Endothelial cell (in vitro differentiated cells): ENCODE results near the gene CCDC85C. TPM values are rescaled to one million over a fixed set of nuclear protein-coding genes. Genes with fewer than 3 reads are reported as not detected.

Experiments
- DNase-seq: peaks from one replicate; pipeline ENCODE4 v3.0.0; 2021; ENCODE audit warnings: low spot score
- H3K27ac Mint-ChIP-seq: one replicate; pipeline ENCODE4 v1.8.0; 2021; ENCODE audit warnings: mixed read lengths, inconsistent platforms; ENCODE audit not compliant: unreplicated experiment
- H3K27me3 Mint-ChIP-seq: one replicate; pipeline ENCODE4 v1.8.0; 2021; ENCODE audit warnings: mild to moderate bottlenecking, moderate library complexity, mixed read lengths, inconsistent platforms; ENCODE audit not compliant: unreplicated experiment
- H3K36me3 Mint-ChIP-seq: one replicate; pipeline ENCODE4 v1.8.0; 2021; ENCODE audit warnings: mild to moderate bottlenecking, low read depth, mixed read lengths, inconsistent platforms; ENCODE audit not compliant: unreplicated experiment
- H3K4me1 Mint-ChIP-seq: one replicate; pipeline ENCODE4 v1.8.0; 2021; ENCODE audit warnings: mild to moderate bottlenecking, mixed read lengths, inconsistent platforms; ENCODE audit not compliant: unreplicated experiment
- H3K4me3 Mint-ChIP-seq: one replicate; pipeline ENCODE4 v1.8.0; 2021; ENCODE audit warnings: mild to moderate bottlenecking, mixed read lengths, inconsistent platforms; ENCODE audit not compliant: unreplicated experiment
- H3K9me3 Mint-ChIP-seq: one replicate; pipeline ENCODE4 v1.8.0; 2021; ENCODE audit warnings: mixed read lengths, inconsistent platforms; ENCODE audit not compliant: unreplicated experiment
- CTCF ChIP-seq: fragments of 200-600 bp; sonication (generic); IDR thresholded peaks from one replicate; pipeline ENCODE4 v1.5.0; 2021; ENCODE audit warnings: antibody characterized with exemption; ENCODE audit not compliant: unreplicated experiment
- total RNA-seq: library from RNA; stranded (reverse); fragmentation: NEBNext Ultra II Directional; extraction: Animal tissue kit (Norgen Biotek cat#: 25700); gene quantifications from one replicate; pipeline ENCODE4 v1.2.1, GENCODE V29; 2021; ENCODE audit not compliant: unreplicated experiment

CCDC85C gene
- total RNA-seq, 1 donor from 2014 or later: 42.1 TPM

GRCh38 chr14:99509871-99510555, 94.0 kb downstream of the CCDC85C start:
- peaks cover 2% of the 10 kb centered on the region for H3K4me1 Mint-ChIP-seq
- H3K27ac Mint-ChIP-seq: no peak overlapping the region
- H3K36me3 Mint-ChIP-seq: peaks cover 52% of the 10 kb centered on the region
- no peak for TF ChIP-seq CTCF
- no peaks in the 10 kb centered on the region for H3K9me3 Mint-ChIP-seq
- peaks cover 24% of the 10 kb centered on the region for H3K27me3 Mint-ChIP-seq
- H3K4me3 Mint-ChIP-seq: no peak overlapping the region
- DNase-seq: no peak

GRCh38 chr14:99508896-99509629, 94.9 kb downstream of the CCDC85C start:
- Mint-ChIP-seq H3K27ac (peak overlapping the region; percentile 24), H3K9me3 (no peaks in the 10 kb centered on the region), H3K27me3 (peaks cover 24% of the 10 kb centered on the region), H3K4me1 (peaks cover 5% of the 10 kb centered on the region), H3K36me3 (peaks cover 58% of the 10 kb centered on the region), H3K4me3 (peak overlapping the region; percentile 69)
- TF ChIP-seq CTCF: no peak
- DNase-seq: no peak

GRCh38 chr14:99507860-99508640, 96.0 kb downstream of the CCDC85C start:
- peaks cover 5% of the 10 kb centered on the region for H3K4me1 Mint-ChIP-seq

GRCh38 chr14:99506276-99506675, 97.7 kb downstream of the CCDC85C start:
- Mint-ChIP-seq H3K27me3 (peaks cover 24% of the 10 kb centered on the region), H3K9me3 (no peaks in the 10 kb centered on the region), H3K36me3 (peaks cover 67% of the 10 kb centered on the region), H3K4me3 (peak overlapping the region; percentile 21), H3K27ac (peak overlapping the region; percentile 12), H3K4me1 (peaks cover 8% of the 10 kb centered on the region)
- DNase-seq: no peak
- no peak for TF ChIP-seq CTCF

More at GRCh38 chr14:99507860-99508640, 96.0 kb downstream of the CCDC85C start:
- H3K36me3 Mint-ChIP-seq: peaks cover 58% of the 10 kb centered on the region
- peaks cover 24% of the 10 kb centered on the region for H3K27me3 Mint-ChIP-seq
- H3K27ac Mint-ChIP-seq: no peak overlapping the region
- peak overlapping the region; percentile 69 for H3K4me3 Mint-ChIP-seq
- DNase-seq: no peak
- TF ChIP-seq CTCF: no peak
- no peaks in the 10 kb centered on the region for H3K9me3 Mint-ChIP-seq
